ENCODE measurements around the gene FOXL2.

Gene FOXL2

GRCh38 chr3:138946663-138947494 is at the start of gene FOXL2, which contains the start of gene FOXL2NB:
Gene FOXL2 (minus strand): TSS chr3:138947137. CDS start chr3:138946722, 415 bp downstream.
Gene FOXL2NB (plus strand): TSS chr3:138947217. CDS start chr3:138947365, 148 bp downstream.
- no peaks in the 10 kb centered on the region for H3K36me3 ChIP-seq (ENCODE audit: control insufficient read depth in 2 of 2, insufficient read depth in 2 of 2, low read length in 2 of 2)
- no peak within 1 kb of the TSS for H3K9ac ChIP-seq (ENCODE audit: low read depth in 1 of 2, low read length in 2 of 2)
- H3K4me1 ChIP-seq (ENCODE audit: control insufficient read depth in 2 of 2, insufficient read depth in 2 of 2, low read length in 2 of 2) = peaks cover 8 to 21% of the 10 kb centered on the region in 2 donors
- H3K4me3 ChIP-seq (ENCODE audit: low read length in 2 of 2) = peak within 1 kb of the TSS; percentile 31 to 37
- peaks cover 73 to 93% of the 10 kb centered on the region in 2 donors for H3K27me3 ChIP-seq (ENCODE audit: control insufficient read depth in 2 of 2, insufficient read depth in 2 of 2, low read length in 2 of 2)
- no peaks in the 10 kb centered on the region for H3K9me3 ChIP-seq (ENCODE audit: control insufficient read depth in 2 of 2, low read length in 2 of 2)
- H3K27ac ChIP-seq (ENCODE audit: low read depth in 2 of 2, low read length in 2 of 2) = no peak within 1 kb of the TSS

- Histone ChIP-seq H3K27me3 (ENCODE audit: control insufficient read depth in 2 of 2, insufficient read depth in 2 of 2, low read length in 2 of 2) (peaks cover 0 to 9% of the 10 kb centered on the region in 2 donors), H3K27ac (ENCODE audit: low read depth in 2 of 2, low read length in 2 of 2) (no peak overlapping the region), H3K36me3 (ENCODE audit: control insufficient read depth in 2 of 2, insufficient read depth in 2 of 2, low read length in 2 of 2) (no peaks in the 10 kb centered on the region), H3K9ac (ENCODE audit: low read depth in 1 of 2, low read length in 2 of 2) (no peak overlapping the region), H3K4me3 (ENCODE audit: low read length in 2 of 2) (no peak overlapping the region), H3K9me3 (ENCODE audit: control insufficient read depth in 2 of 2, low read length in 2 of 2) (no peaks in the 10 kb centered on the region), H3K4me1 (ENCODE audit: control insufficient read depth in 2 of 2, insufficient read depth in 2 of 2, low read length in 2 of 2) (no peaks in the 10 kb centered on the region)
These were observed 48.8 kb upstream of the FOXL2 start for GRCh38 chr3:138995706-138996105.

GRCh38 chr3:138987181-138987580 is 40.2 kb upstream of the FOXL2 start:
- Histone ChIP-seq H3K27ac (ENCODE audit: low read depth in 2 of 2, low read length in 2 of 2) (no peak overlapping the region), H3K9ac (ENCODE audit: low read depth in 1 of 2, low read length in 2 of 2) (no peak overlapping the region), H3K9me3 (ENCODE audit: control insufficient read depth in 2 of 2, low read length in 2 of 2) (no peaks in the 10 kb centered on the region), H3K36me3 (ENCODE audit: control insufficient read depth in 2 of 2, insufficient read depth in 2 of 2, low read length in 2 of 2) (no peaks in the 10 kb centered on the region), H3K4me3 (ENCODE audit: low read length in 2 of 2) (no peak overlapping the region), H3K27me3 (ENCODE audit: control insufficient read depth in 2 of 2, insufficient read depth in 2 of 2, low read length in 2 of 2) (no peaks in the 10 kb centered on the region), H3K4me1 (ENCODE audit: control insufficient read depth in 2 of 2, insufficient read depth in 2 of 2, low read length in 2 of 2) (no peaks in the 10 kb centered on the region)

GRCh38 chr3:138985932-138986331 is 39.0 kb upstream of the FOXL2 start:
- H3K4me1 ChIP-seq (ENCODE audit: control insufficient read depth in 2 of 2, insufficient read depth in 2 of 2, low read length in 2 of 2) = no peaks in the 10 kb centered on the region
- no peak overlapping the region for H3K9ac ChIP-seq (ENCODE audit: low read depth in 1 of 2, low read length in 2 of 2)
- no peak overlapping the region for H3K27ac ChIP-seq (ENCODE audit: low read depth in 2 of 2, low read length in 2 of 2)
- H3K4me3 ChIP-seq (ENCODE audit: low read length in 2 of 2) = no peak overlapping the region
- no peaks in the 10 kb centered on the region for H3K36me3 ChIP-seq (ENCODE audit: control insufficient read depth in 2 of 2, insufficient read depth in 2 of 2, low read length in 2 of 2)
- no peaks in the 10 kb centered on the region for H3K9me3 ChIP-seq (ENCODE audit: control insufficient read depth in 2 of 2, low read length in 2 of 2)
- no peaks in the 10 kb centered on the region for H3K27me3 ChIP-seq (ENCODE audit: control insufficient read depth in 2 of 2, insufficient read depth in 2 of 2, low read length in 2 of 2)

- H3K4me1 ChIP-seq (ENCODE audit: control insufficient read depth in 2 of 2, insufficient read depth in 2 of 2, low read length in 2 of 2) = no peaks in the 10 kb centered on the region
- H3K27ac ChIP-seq (ENCODE audit: low read depth in 2 of 2, low read length in 2 of 2) = no peak overlapping the region
- H3K4me3 ChIP-seq (ENCODE audit: low read length in 2 of 2) = no peak overlapping the region
- H3K27me3 ChIP-seq (ENCODE audit: control insufficient read depth in 2 of 2, insufficient read depth in 2 of 2, low read length in 2 of 2) = no peaks in the 10 kb centered on the region
- H3K9me3 ChIP-seq (ENCODE audit: control insufficient read depth in 2 of 2, low read length in 2 of 2) = no peaks in the 10 kb centered on the region
- no peaks in the 10 kb centered on the region for H3K36me3 ChIP-seq (ENCODE audit: control insufficient read depth in 2 of 2, insufficient read depth in 2 of 2, low read length in 2 of 2)
- H3K9ac ChIP-seq (ENCODE audit: low read depth in 1 of 2, low read length in 2 of 2) = no peak overlapping the region
These were observed 37.9 kb upstream of the FOXL2 start for GRCh38 chr3:138984816-138985215.

- H3K36me3 ChIP-seq (ENCODE audit: control insufficient read depth in 2 of 2, insufficient read depth in 2 of 2, low read length in 2 of 2) = no peaks in the 10 kb centered on the region
- H3K27me3 ChIP-seq (ENCODE audit: control insufficient read depth in 2 of 2, insufficient read depth in 2 of 2, low read length in 2 of 2) = peaks cover 0 to 8% of the 10 kb centered on the region in 2 donors
- H3K9me3 ChIP-seq (ENCODE audit: control insufficient read depth in 2 of 2, low read length in 2 of 2) = no peaks in the 10 kb centered on the region
- H3K4me3 ChIP-seq (ENCODE audit: low read length in 2 of 2) = no peak overlapping the region
- no peak overlapping the region for H3K27ac ChIP-seq (ENCODE audit: low read depth in 2 of 2, low read length in 2 of 2)
- H3K4me1 ChIP-seq (ENCODE audit: control insufficient read depth in 2 of 2, insufficient read depth in 2 of 2, low read length in 2 of 2) = no peaks in the 10 kb centered on the region
- H3K9ac ChIP-seq (ENCODE audit: low read depth in 1 of 2, low read length in 2 of 2) = no peak overlapping the region
These were observed 29.1 kb upstream of the FOXL2 start for GRCh38 chr3:138976047-138976446.

GRCh38 chr3:138975351-138975750 is 28.4 kb upstream of the FOXL2 start:
- Histone ChIP-seq H3K9me3 (ENCODE audit: control insufficient read depth in 2 of 2, low read length in 2 of 2) (no peaks in the 10 kb centered on the region), H3K9ac (ENCODE audit: low read depth in 1 of 2, low read length in 2 of 2) (no peak overlapping the region), H3K27ac (ENCODE audit: low read depth in 2 of 2, low read length in 2 of 2) (no peak overlapping the region), H3K36me3 (ENCODE audit: control insufficient read depth in 2 of 2, insufficient read depth in 2 of 2, low read length in 2 of 2) (no peaks in the 10 kb centered on the region), H3K4me3 (ENCODE audit: low read length in 2 of 2) (no peak overlapping the region), H3K4me1 (ENCODE audit: control insufficient read depth in 2 of 2, insufficient read depth in 2 of 2, low read length in 2 of 2) (no peaks in the 10 kb centered on the region), H3K27me3 (ENCODE audit: control insufficient read depth in 2 of 2, insufficient read depth in 2 of 2, low read length in 2 of 2) (peaks cover 0 to 14% of the 10 kb centered on the region in 2 donors)

GRCh38 chr3:138974462-138974861 is 27.5 kb upstream of the FOXL2 start:
- Histone ChIP-seq H3K27ac (ENCODE audit: low read depth in 2 of 2, low read length in 2 of 2) (no peak overlapping the region), H3K4me1 (ENCODE audit: control insufficient read depth in 2 of 2, insufficient read depth in 2 of 2, low read length in 2 of 2) (no peaks in the 10 kb centered on the region), H3K4me3 (ENCODE audit: low read length in 2 of 2) (no peak overlapping the region), H3K36me3 (ENCODE audit: control insufficient read depth in 2 of 2, insufficient read depth in 2 of 2, low read length in 2 of 2) (no peaks in the 10 kb centered on the region), H3K9ac (ENCODE audit: low read depth in 1 of 2, low read length in 2 of 2) (no peak overlapping the region), H3K9me3 (ENCODE audit: control insufficient read depth in 2 of 2, low read length in 2 of 2) (no peaks in the 10 kb centered on the region), H3K27me3 (ENCODE audit: control insufficient read depth in 2 of 2, insufficient read depth in 2 of 2, low read length in 2 of 2) (peaks cover 0 to 14% of the 10 kb centered on the region in 2 donors)

GRCh38 chr3:138972941-138973340 is 26.0 kb upstream of the FOXL2 start:
- no peak overlapping the region for H3K4me3 ChIP-seq (ENCODE audit: low read length in 2 of 2)
- no peaks in the 10 kb centered on the region for H3K9me3 ChIP-seq (ENCODE audit: control insufficient read depth in 2 of 2, low read length in 2 of 2)
- peaks cover 0 to 14% of the 10 kb centered on the region in 2 donors for H3K27me3 ChIP-seq (ENCODE audit: control insufficient read depth in 2 of 2, insufficient read depth in 2 of 2, low read length in 2 of 2)
- H3K36me3 ChIP-seq (ENCODE audit: control insufficient read depth in 2 of 2, insufficient read depth in 2 of 2, low read length in 2 of 2) = no peaks in the 10 kb centered on the region
- no peak overlapping the region for H3K27ac ChIP-seq (ENCODE audit: low read depth in 2 of 2, low read length in 2 of 2)
- no peaks in the 10 kb centered on the region for H3K4me1 ChIP-seq (ENCODE audit: control insufficient read depth in 2 of 2, insufficient read depth in 2 of 2, low read length in 2 of 2)
- no peak overlapping the region for H3K9ac ChIP-seq (ENCODE audit: low read depth in 1 of 2, low read length in 2 of 2)

- no peak overlapping the region for H3K27ac ChIP-seq (ENCODE audit: low read depth in 2 of 2, low read length in 2 of 2)
- no peaks in the 10 kb centered on the region for H3K9me3 ChIP-seq (ENCODE audit: control insufficient read depth in 2 of 2, low read length in 2 of 2)
- no peaks in the 10 kb centered on the region for H3K4me1 ChIP-seq (ENCODE audit: control insufficient read depth in 2 of 2, insufficient read depth in 2 of 2, low read length in 2 of 2)
- H3K9ac ChIP-seq (ENCODE audit: low read depth in 1 of 2, low read length in 2 of 2) = no peak overlapping the region
- no peaks in the 10 kb centered on the region for H3K36me3 ChIP-seq (ENCODE audit: control insufficient read depth in 2 of 2, insufficient read depth in 2 of 2, low read length in 2 of 2)
- H3K4me3 ChIP-seq (ENCODE audit: low read length in 2 of 2) = no peak overlapping the region
- peaks cover 0 to 14% of the 10 kb centered on the region in 2 donors for H3K27me3 ChIP-seq (ENCODE audit: control insufficient read depth in 2 of 2, insufficient read depth in 2 of 2, low read length in 2 of 2)
These were observed 24.9 kb upstream of the FOXL2 start for GRCh38 chr3:138971766-138972320.
